Measurements from ENCODE around the gene SLFN11. TPM values are rescaled to one million over a fixed set of nuclear protein-coding genes. Genes with fewer than 3 reads are reported as not detected.

The SLFN11 gene
- total and polyA plus RNA-seq, 2 of the 8 experiments (the other 6 are each of a cell fraction or from before 2014, with no cell fraction given) = 0.11 to 0.28 TPM

GRCh38 chr17:35361027-35361426 is 12.4 kb downstream of the SLFN11 start:
- TF ChIP-seq SAP30 (IDR thresholded peaks at IDR 0.05; ENCODE audit: insufficient read depth, insufficient replicate concordance, low read length) = no peak
- TF ChIP-seq TCF12 (IDR thresholded peaks at IDR 0.05; ENCODE audit: low read depth, low read length) = no peak
- no peak for TF ChIP-seq POLR2A (IDR thresholded peaks at IDR 0.05; ENCODE audit: control extremely low read depth in 1 of 2, low read depth in 2 of 2, low read length in 2 of 2)
- no peak for TF ChIP-seq ZNF274 (IDR thresholded peaks at IDR 0.05; ENCODE audit: borderline replicate concordance, extremely low read depth, low read length)
- TF ChIP-seq JUN (IDR thresholded peaks at IDR 0.05; ENCODE audit: low read depth, low read length) = no peak
- no peak for TF ChIP-seq CTCF (IDR thresholded peaks at IDR 0.05; ENCODE audit: control extremely low read depth in 1 of 3, insufficient read depth in 1 of 3, low read depth in 1 of 3, low read length in 3 of 3)
- no peak for TF ChIP-seq BRCA1 (IDR thresholded peaks at IDR 0.05; ENCODE audit: low read depth, low read length)
- TF ChIP-seq RFX5 (IDR thresholded peaks at IDR 0.05; ENCODE audit: borderline replicate concordance, low read depth, low read length) = no peak
- no peaks in the 10 kb centered on the region for H3K79me1 ChIP-seq (ENCODE audit: low read depth, low read length)
- no peak overlapping the region for H4K8ac ChIP-seq (ENCODE audit: extremely low read depth, insufficient read depth, low read length)
- H3K14ac ChIP-seq (ENCODE audit: insufficient read length) = no peak overlapping the region
- H2AK5ac ChIP-seq (ENCODE audit: low read depth, low read length) = no peak overlapping the region
- no peak overlapping the region for H2BK5ac ChIP-seq (ENCODE audit: low read depth, low read length)
- no peak overlapping the region for H2AFZ ChIP-seq (ENCODE audit: low read length)
- no peak overlapping the region for H2BK15ac ChIP-seq (ENCODE audit: low read length)
- H3K9me3 ChIP-seq (ENCODE audit: insufficient read depth in 2 of 2, low read depth in 1 of 2, low read length in 1 of 2) = no peaks in the 10 kb centered on the region
- no peak overlapping the region for H2BK20ac ChIP-seq (ENCODE audit: low read length)
- peaks cover 0 to 5% (median 0%) of the 10 kb centered on the region in 4 experiments; a peak in 1 of 7 replicates for H3K27me3 ChIP-seq (replicated peaks in 1 of 4; ENCODE audit: control insufficient read depth in 3 of 4, extremely low read depth in 1 of 4, insufficient read depth in 3 of 4, low read length in 3 of 4)
- FAIRE-seq (no peak), DNase-seq (ENCODE audit: low read depth in 1 of 2, low spot score in 2 of 2) (no peak)
- no peak overlapping the region for H2BK120ac ChIP-seq (replicated peaks; ENCODE audit: low read depth, low read length)
- H3K4me3 ChIP-seq (ENCODE audit: extremely low read depth in 1 of 4, insufficient read depth in 2 of 4, low read depth in 3 of 4, low read length in 4 of 4) = no peak overlapping the region
- H3K23me2 ChIP-seq (ENCODE audit: low read depth, low read length) = no peaks in the 10 kb centered on the region; the same call in 1 of the 2 replicates
- no peaks in the 10 kb centered on the region for H4K20me1 ChIP-seq (replicated peaks in 1 of 2; ENCODE audit: control insufficient read depth in 1 of 2, insufficient read depth in 2 of 2, low read length in 2 of 2)
- no peak overlapping the region for H3K18ac ChIP-seq (ENCODE audit: extremely low read depth, low read length)
- H3K4me2 ChIP-seq (ENCODE audit: insufficient read depth in 1 of 2, low read depth in 2 of 2, low read length in 2 of 2) = no peak overlapping the region
- no peak overlapping the region for H3K9ac ChIP-seq (replicated peaks in 1 of 4; ENCODE audit: extremely low read depth in 1 of 4, low read depth in 3 of 4, low read length in 3 of 4)
- no peak overlapping the region for H3K4ac ChIP-seq (replicated peaks; ENCODE audit: insufficient read length, low read depth, low read length)
- no peak overlapping the region for H3K23ac ChIP-seq (ENCODE audit: insufficient read length)
- ChIA-PET CTCF (ENCODE audit: partially characterized antibody) (no interaction called here), POLR2A (ENCODE audit: partially characterized antibody) (no interaction called here)
- no peak overlapping the region for H4K5ac ChIP-seq (ENCODE audit: insufficient read length, low read depth, low read length)
- H2BK12ac ChIP-seq (ENCODE audit: low read depth, low read length) = no peak overlapping the region
- no peak overlapping the region for H3K56ac ChIP-seq (replicated peaks; ENCODE audit: insufficient read length, low read depth, low read length)
- no peaks in the 10 kb centered on the region for H3K36me3 ChIP-seq (ENCODE audit: control insufficient read depth in 2 of 4, insufficient read depth in 4 of 4, low read length in 3 of 4)
- 82% methylated on average over 1 of the region's 1 CpG; no CpG with 5 or more reads in 1 of the 2 experiments for WGBS, 2 experiments (ENCODE audit: extremely low coverage in 1 of 2, insufficient coverage in 1 of 2, insufficient read length in 1 of 2, insufficient replicate concordance in 2 of 2, low coverage in 1 of 2, low lambda C conversion rate in 2 of 2, missing lambda C conversion rate in 1 of 2)
- H4K91ac ChIP-seq (replicated peaks; ENCODE audit: insufficient read length, low read length) = no peak overlapping the region
- no peak overlapping the region for H3K27ac ChIP-seq (ENCODE audit: low read depth, low read length)
- no peaks in the 10 kb centered on the region for H3K79me2 ChIP-seq (ENCODE audit: control insufficient read depth in 1 of 2, insufficient read depth in 2 of 2, low read length in 2 of 2)
- no peaks in the 10 kb centered on the region for H3K4me1 ChIP-seq (replicated peaks in 1 of 4; ENCODE audit: control insufficient read depth in 3 of 4, insufficient read depth in 4 of 4, low read length in 3 of 4)

Measured in H1 (cell line).